Ascending aorta (tissue), 2 donors: Measurements from ENCODE around the gene ZBED1. TPM values are rescaled to one million over a fixed set of nuclear protein-coding genes. Genes with fewer than 3 reads are reported as not detected.
"Not testable (repeated sequence)": the region's sequence is repeated elsewhere in the genome, so short reads cannot be mapped to it uniquely, and the experiment has no call there.

Source experiments
- DNase-seq, 2 donors: peaks; one replicate each; pipeline ENCODE4 v3.0.0-alpha.2; 2019; ENCODE audit warnings: low spot score in 2 of 2
- H3K27ac ChIP-seq, 2 donors: fragments of 200-600 bp; sonication (generic); one replicate each; pipeline ENCODE4 v1.5.1; 2016 to 2017; ENCODE audit warnings: mild to moderate bottlenecking in 1 of 2
- H3K27me3 ChIP-seq: fragments of 200-600 bp; sonication (generic); one replicate; pipeline ENCODE4 v1.5.1; 2017
- H3K36me3 ChIP-seq, 2 donors: fragments of 200-600 bp; sonication (generic); one replicate each; pipeline ENCODE4 v1.5.1; 2016
- H3K4me1 ChIP-seq, 2 donors: fragments of 200-600 bp; sonication (generic); one replicate each; pipeline ENCODE4 v1.5.1; 2016 to 2017; ENCODE audit warnings: mild to moderate bottlenecking in 1 of 2
- H3K4me3 ChIP-seq, 2 donors: fragments of 200-600 bp; sonication (generic); one replicate each; pipeline ENCODE4 v1.5.1; 2016 to 2017; ENCODE audit warnings: mild to moderate bottlenecking in 1 of 2
- H3K9me3 ChIP-seq, 2 donors: fragments of 200-600 bp; sonication (generic); one replicate each; pipeline ENCODE4 v1.5.1; 2016
- intact Hi-C: fragments of 100-400 bp; cut with DNase I; formaldehyde crosslinking; loops from one replicate; pipeline ENCODE4 v1.15.1; 2023
- total RNA-seq: library from RNA; depleted of rRNA; stranded (reverse); fragments of >200 nt; gene quantifications from one replicate; pipeline ENCODE4 v1.1.0, GENCODE V29; 2016
- TF ChIP-seq, protein P1 (sequence below), 3 experiments: fragments of 200-600 bp in 2 of 3; fragments of 450-650 bp in 1 of 3; sonication (generic) in 2 of 3; IDR thresholded peaks; one replicate each; pipeline ENCODE4 v1.5.1; 2016 to 2019; ENCODE audit warnings: antibody characterized with exemption in 3 of 3, mild to moderate bottlenecking in 1 of 3, moderate library complexity in 1 of 3

The ZBED1 gene
- total RNA-seq, 1 donor from 2014 or later = 34.6 TPM

DNA sequence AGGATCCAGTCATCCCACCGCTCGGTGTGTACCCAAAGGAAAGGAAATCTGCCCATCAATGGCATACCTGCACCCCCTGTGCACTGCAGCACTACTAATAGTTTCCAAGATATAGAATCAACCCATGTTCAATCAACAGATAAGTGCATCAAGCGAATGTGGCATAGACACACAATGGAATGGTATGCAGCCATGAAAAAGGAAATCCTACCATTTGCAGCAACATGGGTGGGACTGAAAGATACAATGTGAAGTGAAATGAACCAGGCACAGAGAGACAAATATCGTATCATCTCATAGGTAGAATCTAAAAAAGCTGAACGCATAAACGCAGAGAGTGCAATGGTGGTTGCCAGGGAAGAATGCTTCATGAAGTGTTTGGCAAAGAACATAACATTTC, 42.5 kb downstream of the ZBED1 start:
- intact Hi-C loops = no loop called here
- TF ChIP-seq, protein P1, sequence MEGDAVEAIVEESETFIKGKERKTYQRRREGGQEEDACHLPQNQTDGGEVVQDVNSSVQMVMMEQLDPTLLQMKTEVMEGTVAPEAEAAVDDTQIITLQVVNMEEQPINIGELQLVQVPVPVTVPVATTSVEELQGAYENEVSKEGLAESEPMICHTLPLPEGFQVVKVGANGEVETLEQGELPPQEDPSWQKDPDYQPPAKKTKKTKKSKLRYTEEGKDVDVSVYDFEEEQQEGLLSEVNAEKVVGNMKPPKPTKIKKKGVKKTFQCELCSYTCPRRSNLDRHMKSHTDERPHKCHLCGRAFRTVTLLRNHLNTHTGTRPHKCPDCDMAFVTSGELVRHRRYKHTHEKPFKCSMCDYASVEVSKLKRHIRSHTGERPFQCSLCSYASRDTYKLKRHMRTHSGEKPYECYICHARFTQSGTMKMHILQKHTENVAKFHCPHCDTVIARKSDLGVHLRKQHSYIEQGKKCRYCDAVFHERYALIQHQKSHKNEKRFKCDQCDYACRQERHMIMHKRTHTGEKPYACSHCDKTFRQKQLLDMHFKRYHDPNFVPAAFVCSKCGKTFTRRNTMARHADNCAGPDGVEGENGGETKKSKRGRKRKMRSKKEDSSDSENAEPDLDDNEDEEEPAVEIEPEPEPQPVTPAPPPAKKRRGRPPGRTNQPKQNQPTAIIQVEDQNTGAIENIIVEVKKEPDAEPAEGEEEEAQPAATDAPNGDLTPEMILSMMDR (IDR thresholded peaks at IDR 0.05) = no peak

DNA sequence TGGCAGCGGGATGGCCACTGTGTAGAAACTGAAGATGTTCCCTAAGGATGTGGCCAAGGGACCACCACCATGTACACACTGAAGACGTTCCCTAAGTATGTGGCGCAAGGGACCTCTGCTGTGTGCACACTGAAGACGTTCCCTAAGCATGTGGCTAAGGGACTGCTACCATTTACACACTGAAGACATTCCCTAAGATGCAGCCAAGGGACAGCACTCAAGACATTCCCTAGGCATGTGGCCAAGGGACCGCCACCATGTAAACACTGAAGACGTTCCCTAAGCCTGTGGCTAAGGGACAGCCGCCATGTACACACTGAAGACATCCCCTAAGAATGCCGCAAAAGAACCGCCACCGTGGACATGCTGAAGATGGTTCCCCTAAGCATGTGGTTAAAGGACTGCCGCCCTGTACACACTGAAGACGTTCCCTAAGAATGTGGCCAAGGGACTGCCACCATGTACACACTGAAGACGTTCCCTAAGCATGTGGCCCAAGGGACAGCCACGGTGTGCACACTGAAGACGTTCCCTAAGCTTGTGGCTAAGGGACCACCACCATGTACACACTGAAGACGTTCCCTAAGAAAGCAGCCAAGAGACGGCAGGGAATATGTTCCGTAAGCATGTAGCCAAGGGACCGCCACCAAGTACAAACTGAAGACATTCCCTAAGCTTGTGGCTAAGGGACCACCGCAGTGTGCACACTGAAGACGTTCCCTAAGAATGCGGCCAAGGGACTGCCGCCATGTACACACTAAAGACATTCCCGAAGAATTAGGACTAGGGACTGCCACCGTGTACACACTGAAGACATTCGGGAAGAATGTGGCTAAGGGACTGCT, 43.3 kb downstream of the ZBED1 start:
- no peak overlapping the region for H3K4me3 ChIP-seq
- H3K27ac ChIP-seq = no peak overlapping the region
- H3K36me3 ChIP-seq = no peaks in the 10 kb centered on the region
- TF ChIP-seq, protein P1 (IDR thresholded peaks at IDR 0.05) = no peak
- H3K4me1 ChIP-seq = peaks cover 0 to 7% of the 10 kb centered on the region in 2 donors
- DNase-seq = no peak
- intact Hi-C loops = no loop called here
- H3K9me3 ChIP-seq = no peaks in the 10 kb centered on the region
- no peaks in the 10 kb centered on the region for H3K27me3 ChIP-seq

More for the DNA sequence above, 42.5 kb downstream of the ZBED1 start:
- Histone ChIP-seq H3K4me1 (peaks cover 0 to 7% of the 10 kb centered on the region in 2 donors), H3K27ac (no peak overlapping the region), H3K36me3 (no peaks in the 10 kb centered on the region), H3K27me3 (no peaks in the 10 kb centered on the region), H3K4me3 (no peak overlapping the region), H3K9me3 (no peaks in the 10 kb centered on the region)
- no peak for DNase-seq

DNA sequence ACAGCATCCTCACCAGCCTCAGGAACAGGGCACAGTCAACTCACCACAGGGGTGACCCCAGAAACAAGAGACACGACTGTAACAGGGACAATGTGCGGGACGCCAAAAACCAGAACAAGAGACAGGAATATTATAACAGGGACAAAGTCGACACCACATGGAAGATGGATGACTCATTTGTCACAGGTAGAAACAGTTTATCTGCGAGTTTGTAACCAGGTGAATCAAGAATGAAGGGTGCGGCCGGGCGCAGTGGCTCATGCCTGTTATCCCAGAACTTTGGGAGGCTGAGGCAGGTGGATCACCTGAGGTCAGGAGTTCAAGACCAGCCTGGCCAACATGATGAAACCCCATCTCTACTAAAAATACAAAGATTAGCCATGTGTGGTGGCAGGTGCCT, 44.7 kb downstream of the ZBED1 start:
- H3K36me3 ChIP-seq, H3K4me1 ChIP-seq, H3K27ac ChIP-seq, H3K4me3 ChIP-seq, H3K9me3 ChIP-seq, intact Hi-C loops, DNase-seq, H3K27me3 ChIP-seq: not testable (repeated sequence)

DNA sequence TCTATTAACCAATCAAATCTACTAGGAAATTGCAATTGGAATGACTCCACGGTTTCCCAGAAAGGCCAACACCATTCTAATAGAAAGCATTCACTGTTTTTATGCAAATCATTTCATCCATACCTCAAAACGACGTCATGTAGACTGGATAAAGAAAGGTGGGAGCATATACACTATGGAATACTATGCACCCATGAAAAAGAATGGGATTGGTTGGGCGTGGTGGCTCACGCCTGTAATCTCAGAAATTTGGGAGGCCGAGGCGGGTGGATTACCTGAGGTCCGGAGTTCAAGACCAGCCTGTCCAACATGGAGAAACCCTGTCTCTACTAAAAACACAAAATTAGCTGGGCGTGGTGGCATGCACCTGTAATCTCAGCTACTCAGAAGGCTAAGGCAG, 46.2 kb downstream of the ZBED1 start:
- H3K36me3 ChIP-seq, DNase-seq: not testable (repeated sequence)

DNA sequence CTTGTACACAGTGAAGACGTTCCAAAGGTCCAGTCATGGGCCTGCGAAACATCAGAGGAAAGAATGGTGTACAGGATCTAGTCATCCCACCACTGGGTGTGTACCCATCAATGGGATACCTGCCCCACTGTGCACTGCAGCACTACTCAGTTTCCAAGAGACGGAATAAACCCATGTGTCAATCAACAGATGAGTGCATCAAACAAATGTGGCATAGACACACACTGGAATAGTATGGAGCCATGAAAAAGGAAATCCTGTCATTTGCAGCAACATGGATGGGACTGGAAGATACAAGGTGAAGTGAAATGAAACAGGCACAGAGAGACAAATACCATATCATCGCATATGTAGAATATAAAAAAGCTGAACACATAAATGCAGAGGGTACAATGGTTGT, 48.0 kb downstream of the ZBED1 start:
- Histone ChIP-seq H3K27ac (no peak overlapping the region), H3K36me3 (no peaks in the 10 kb centered on the region), H3K4me3 (no peak overlapping the region), H3K9me3 (no peaks in the 10 kb centered on the region), H3K4me1 (no peaks in the 10 kb centered on the region), H3K27me3 (no peaks in the 10 kb centered on the region)
- TF ChIP-seq, protein P1 (IDR thresholded peaks at IDR 0.05) = no peak
- intact Hi-C loops = no loop called here
- DNase-seq = no peak

More for the DNA sequence above, 46.2 kb downstream of the ZBED1 start:
- H3K27ac ChIP-seq, H3K4me3 ChIP-seq, H3K4me1 ChIP-seq, H3K27me3 ChIP-seq, intact Hi-C loops, H3K9me3 ChIP-seq: not testable (repeated sequence)

DNA sequence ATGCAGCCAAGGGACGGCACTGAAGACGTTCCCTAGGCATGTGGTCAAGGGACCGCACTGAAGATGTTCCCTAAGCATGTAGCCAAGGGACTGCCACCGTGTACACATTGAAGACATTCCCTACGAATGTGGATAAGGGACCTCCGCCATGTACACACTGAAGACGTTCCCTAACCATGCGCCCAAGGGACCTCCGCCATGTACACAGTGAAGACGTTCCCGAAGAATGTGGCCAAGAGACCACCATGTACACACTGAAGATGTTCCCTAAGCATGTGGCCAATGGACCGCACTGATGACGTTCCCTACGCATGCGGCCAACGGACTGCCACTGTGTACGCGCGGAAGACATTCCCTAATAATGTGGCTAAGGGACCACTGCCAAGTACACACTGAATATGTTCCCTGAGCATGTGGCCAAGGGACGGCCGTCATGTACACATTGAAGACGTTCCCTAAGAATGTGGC, 48.4 kb downstream of the ZBED1 start:
- intact Hi-C loops = no loop called here
- DNase-seq = no peak
- Histone ChIP-seq H3K36me3 (no peaks in the 10 kb centered on the region), H3K27me3 (no peaks in the 10 kb centered on the region), H3K4me3 (no peak overlapping the region), H3K4me1 (no peaks in the 10 kb centered on the region), H3K27ac (no peak overlapping the region), H3K9me3 (no peaks in the 10 kb centered on the region)
- TF ChIP-seq, protein P1 (IDR thresholded peaks at IDR 0.05) = no peak
